Ovary (tissue), 3 donors: ENCODE data around the gene ATR.

Experiments
- POLR2A ChIP-seq: fragments of 450-650 bp; IDR thresholded peaks from one replicate; pipeline ENCODE4 v1.6.1; 2017; ENCODE audit warnings: antibody characterized with exemption, mild to moderate bottlenecking, moderate library complexity
- TF ChIP-seq, protein P1 (sequence below), 3 donors: fragments of 450-650 bp in 2 of 3; fragments of 200-600 bp in 1 of 3; IDR thresholded peaks; one replicate each; pipeline versions ENCODE4 v1.5.1 to v1.8.0; 2016 to 2022; ENCODE audit warnings: antibody characterized with exemption in 3 of 3, mild to moderate bottlenecking in 1 of 3
- donor health status: DM: no; HTN: no; CAD: no.

DNA sequence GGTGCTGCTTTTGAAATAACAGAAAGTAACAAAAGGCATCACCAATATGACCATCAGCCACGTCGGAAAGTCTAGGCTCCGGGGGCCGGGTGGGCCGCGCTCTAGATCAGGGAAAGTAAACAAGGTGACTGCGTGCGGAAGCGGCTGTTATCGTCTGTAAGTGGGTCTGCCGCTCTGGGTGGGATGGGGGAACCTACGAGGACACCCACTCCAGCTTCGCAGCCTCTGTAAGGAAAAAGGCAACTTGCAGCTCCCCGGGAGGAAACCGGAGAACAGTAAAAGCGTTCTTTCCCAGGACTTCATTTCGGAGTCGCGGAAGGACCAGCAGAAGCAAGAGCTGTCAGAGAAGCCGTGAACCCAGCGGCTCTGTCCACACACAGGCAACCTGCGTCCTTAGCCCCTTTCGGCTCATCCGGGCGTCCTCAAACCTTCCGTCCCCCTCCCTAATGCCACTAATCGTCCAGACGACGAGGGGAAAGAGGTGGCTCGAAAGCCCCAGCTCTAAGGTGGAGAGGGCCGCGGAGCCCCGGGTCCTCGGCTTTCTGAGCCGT lies 131.2 kb downstream of the ATR start:
- TF ChIP-seq, protein P1, sequence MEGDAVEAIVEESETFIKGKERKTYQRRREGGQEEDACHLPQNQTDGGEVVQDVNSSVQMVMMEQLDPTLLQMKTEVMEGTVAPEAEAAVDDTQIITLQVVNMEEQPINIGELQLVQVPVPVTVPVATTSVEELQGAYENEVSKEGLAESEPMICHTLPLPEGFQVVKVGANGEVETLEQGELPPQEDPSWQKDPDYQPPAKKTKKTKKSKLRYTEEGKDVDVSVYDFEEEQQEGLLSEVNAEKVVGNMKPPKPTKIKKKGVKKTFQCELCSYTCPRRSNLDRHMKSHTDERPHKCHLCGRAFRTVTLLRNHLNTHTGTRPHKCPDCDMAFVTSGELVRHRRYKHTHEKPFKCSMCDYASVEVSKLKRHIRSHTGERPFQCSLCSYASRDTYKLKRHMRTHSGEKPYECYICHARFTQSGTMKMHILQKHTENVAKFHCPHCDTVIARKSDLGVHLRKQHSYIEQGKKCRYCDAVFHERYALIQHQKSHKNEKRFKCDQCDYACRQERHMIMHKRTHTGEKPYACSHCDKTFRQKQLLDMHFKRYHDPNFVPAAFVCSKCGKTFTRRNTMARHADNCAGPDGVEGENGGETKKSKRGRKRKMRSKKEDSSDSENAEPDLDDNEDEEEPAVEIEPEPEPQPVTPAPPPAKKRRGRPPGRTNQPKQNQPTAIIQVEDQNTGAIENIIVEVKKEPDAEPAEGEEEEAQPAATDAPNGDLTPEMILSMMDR (IDR thresholded peaks at IDR 0.05), result no peak
- TF ChIP-seq POLR2A, result no peak
